WERI-Rb-1 (cell line): Measurements from ENCODE around the gene FAM43A.

Source experiments
- DNase-seq: peaks from one replicate; pipeline ENCODE4 v3.0.0-alpha.2; 2020
- H3K27ac ChIP-seq: fragments of 250-450 bp; sonication (Bioruptor Pico); 2 replicates; pipeline ENCODE4 v1.5.1; 2020; ENCODE audit warnings: mild to moderate bottlenecking, moderate library complexity
- H3K27me3 ChIP-seq: fragments of 250-450 bp; sonication (Bioruptor Pico); 2 replicates; pipeline ENCODE4 v1.5.1; 2021; ENCODE audit warnings: mild to moderate bottlenecking, low read depth, moderate library complexity; ENCODE audit not compliant: insufficient read depth, severe bottlenecking
- H3K36me3 ChIP-seq: fragments of 250-450 bp; sonication (Bioruptor Pico); 2 replicates; pipeline ENCODE4 v1.5.1; 2020; ENCODE audit warnings: mild to moderate bottlenecking, moderate library complexity
- H3K4me3 ChIP-seq: 2 replicates; pipeline ENCODE4 v1.5.1; 2011; ENCODE audit warnings: low read depth, mild to moderate bottlenecking, control low read depth, low read length
- H3K9me3 ChIP-seq: fragments of 250-450 bp; sonication (Bioruptor Pico); 2 replicates; pipeline ENCODE4 v1.5.1; 2021; ENCODE audit warnings: mild to moderate bottlenecking, moderate library complexity; ENCODE audit not compliant: severe bottlenecking
- CTCF ChIP-seq: IDR thresholded peaks from 2 replicates; pipeline ENCODE4 v1.5.1; 2011; ENCODE audit warnings: low read depth, mild to moderate bottlenecking, control low read depth, inconsistent platforms, low read length

The FAM43A gene

GRCh38 chr3:194731506-194732073 lies 45.9 kb downstream of the FAM43A start:
- no peak for DNase-seq
- Histone ChIP-seq H3K27me3 (no peaks in the 10 kb centered on the region), H3K27ac (no peak overlapping the region), H3K9me3 (no peaks in the 10 kb centered on the region), H3K4me3 (no peak overlapping the region), H3K36me3 (no peaks in the 10 kb centered on the region)
- no peak for TF ChIP-seq CTCF

- H3K4me3 ChIP-seq = no peak overlapping the region
- H3K27ac ChIP-seq = no peak overlapping the region
- no peaks in the 10 kb centered on the region for H3K27me3 ChIP-seq
- TF ChIP-seq CTCF = no peak
- H3K36me3 ChIP-seq = no peaks in the 10 kb centered on the region
- DNase-seq = no peak
- no peaks in the 10 kb centered on the region for H3K9me3 ChIP-seq
Observed at GRCh38 chr3:194732617-194733016, 46.9 kb downstream of the FAM43A start.

- H3K4me3 ChIP-seq = no peak overlapping the region
Observed at GRCh38 chr3:194736277-194736895, 50.7 kb downstream of the FAM43A start.

DNA sequence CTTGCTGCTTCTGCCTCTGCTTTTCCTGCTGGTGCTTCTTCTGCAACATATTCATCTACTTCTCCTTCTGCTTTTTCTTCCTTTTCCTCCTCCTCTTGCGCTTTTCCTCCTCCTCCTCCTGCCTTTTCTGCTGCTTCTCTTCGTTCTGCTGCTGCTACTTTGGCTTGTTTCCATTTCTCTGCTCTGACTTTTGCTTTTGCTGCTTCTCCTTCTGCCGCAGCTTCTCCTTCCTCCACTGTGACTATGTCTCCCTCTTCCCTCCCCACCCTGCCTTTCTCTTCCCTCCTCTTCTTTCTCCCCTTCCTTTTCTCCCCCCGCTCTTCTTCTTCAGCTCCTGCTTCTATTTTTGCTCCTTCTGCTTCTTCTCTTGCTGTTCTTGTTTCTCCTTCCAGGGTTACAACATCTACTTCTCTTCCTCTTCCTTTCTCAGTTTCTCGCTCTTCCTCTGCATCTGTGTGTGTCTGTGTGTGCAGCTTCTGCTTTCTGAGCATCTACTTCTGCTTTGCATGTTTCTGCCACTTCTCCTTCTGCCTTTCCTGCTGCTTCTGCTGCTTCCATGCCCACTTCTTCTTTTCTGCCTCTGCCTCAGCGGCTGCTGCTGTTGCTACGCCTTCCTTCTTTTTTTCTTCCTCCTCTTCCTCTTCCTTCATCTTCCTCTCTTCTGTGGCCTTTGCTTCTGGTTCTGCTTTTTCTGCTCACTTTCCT lies 51.4 kb downstream of the FAM43A start:
- Histone ChIP-seq H3K36me3 (no peaks in the 10 kb centered on the region), H3K9me3 (no peaks in the 10 kb centered on the region), H3K27me3 (no peaks in the 10 kb centered on the region), H3K27ac (no peak overlapping the region), H3K4me3 (no peak overlapping the region)
- TF ChIP-seq CTCF = no peak
- DNase-seq = no peak

More at GRCh38 chr3:194736277-194736895, 50.7 kb downstream of the FAM43A start:
- H3K9me3 ChIP-seq = no peaks in the 10 kb centered on the region
- H3K36me3 ChIP-seq = no peaks in the 10 kb centered on the region
- no peaks in the 10 kb centered on the region for H3K27me3 ChIP-seq
- no peak overlapping the region for H3K27ac ChIP-seq
- DNase-seq = no peak
- no peak for TF ChIP-seq CTCF
